ENCODE results near the gene SLCO4C1. TPM values are rescaled to one million over a fixed set of nuclear protein-coding genes. Genes with fewer than 3 reads are reported as not detected.

The SLCO4C1 gene
- total and polyA plus RNA-seq, 2 of the 13 experiments (the other 11 are each of a cell fraction or from before 2014, with no cell fraction given) = 1.3 to 7.8 TPM

- no peak for TF ChIP-seq KDM2A (CRISPR knock-in tag; IDR thresholded peaks at IDR 0.05; ENCODE audit: borderline replicate concordance, low read depth)
- TF ChIP-seq RARG (CRISPR knock-in tag; IDR thresholded peaks at IDR 0.05; ENCODE audit: low read depth) = no peak
- TF ChIP-seq KLF15 (CRISPR knock-in tag; IDR thresholded peaks at IDR 0.05; ENCODE audit: borderline replicate concordance) = no peak
- peak; percentile 86 for TF ChIP-seq KAT8 (CRISPR knock-in tag; IDR thresholded peaks at IDR 0.05)
- TF ChIP-seq YEATS4 (CRISPR knock-in tag; IDR thresholded peaks at IDR 0.05; ENCODE audit: borderline replicate concordance) = peak; percentile 37; the same call in 1 of the 2 replicates
- TF ChIP-seq SMYD3 (CRISPR knock-in tag; IDR thresholded peaks at IDR 0.05) = peak; percentile 93
- no peak for TF ChIP-seq NBN (conservative IDR thresholded peaks at IDR 0.05)
- TF ChIP-seq, protein P1, sequence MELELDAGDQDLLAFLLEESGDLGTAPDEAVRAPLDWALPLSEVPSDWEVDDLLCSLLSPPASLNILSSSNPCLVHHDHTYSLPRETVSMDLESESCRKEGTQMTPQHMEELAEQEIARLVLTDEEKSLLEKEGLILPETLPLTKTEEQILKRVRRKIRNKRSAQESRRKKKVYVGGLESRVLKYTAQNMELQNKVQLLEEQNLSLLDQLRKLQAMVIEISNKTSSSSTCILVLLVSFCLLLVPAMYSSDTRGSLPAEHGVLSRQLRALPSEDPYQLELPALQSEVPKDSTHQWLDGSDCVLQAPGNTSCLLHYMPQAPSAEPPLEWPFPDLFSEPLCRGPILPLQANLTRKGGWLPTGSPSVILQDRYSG (CRISPR knock-in tag; IDR thresholded peaks at IDR 0.05) = no peak
- TF ChIP-seq TIGD3 (CRISPR knock-in tag; IDR thresholded peaks at IDR 0.05; ENCODE audit: borderline replicate concordance) = no peak
- no peak for TF ChIP-seq ZFP62 (CRISPR knock-in tag; IDR thresholded peaks at IDR 0.05)
- TF ChIP-seq PLRG1 (conservative IDR thresholded peaks at IDR 0.05) = no peak
- no peak for TF ChIP-seq POLR2AphosphoS5 (IDR thresholded peaks at IDR 0.05; ENCODE audit: low read depth, low read length)
- peak; percentile 100 for TF ChIP-seq AHDC1 (CRISPR knock-in tag; IDR thresholded peaks at IDR 0.05; ENCODE audit: borderline replicate concordance)
- no peak for TF ChIP-seq MAFK (conservative IDR thresholded peaks at IDR 0.05 in 1 of 2, IDR thresholded peaks at IDR 0.05 in 1 of 2; ENCODE audit: low read length in 2 of 2)
- no peak; the same call in 1 of the 2 replicates for TF ChIP-seq MTA1 (CRISPR knock-in tag; IDR thresholded peaks at IDR 0.05; ENCODE audit: borderline replicate concordance)
- no peak for TF ChIP-seq ZBTB14 (CRISPR knock-in tag; IDR thresholded peaks at IDR 0.05)
- no peak for TF ChIP-seq RXRA (CRISPR knock-in tag; IDR thresholded peaks at IDR 0.05)
- TF ChIP-seq TSC22D2 (CRISPR knock-in tag; IDR thresholded peaks at IDR 0.05; ENCODE audit: borderline replicate concordance) = no peak
- 0 out of 2 replicates have a peak, but pooled peaks have one; percentile 54 for TF ChIP-seq KLF11 (CRISPR knock-in tag; IDR thresholded peaks at IDR 0.05)
- TF ChIP-seq HMG20B (CRISPR knock-in tag; conservative IDR thresholded peaks at IDR 0.05) = peak; percentile 97
- no peak for TF ChIP-seq PBX3 (CRISPR knock-in tag; IDR thresholded peaks at IDR 0.05; ENCODE audit: borderline replicate concordance)
- no peak for TF ChIP-seq XRCC5 (optimal IDR thresholded peaks at IDR 0.05; ENCODE audit: low read length)
Measured at GRCh38 chr5:102222772-102223171, 73.3 kb downstream of the SLCO4C1 start (continued).
